OCI-LY7 (cell line): Measurements from ENCODE around the gene QKI. TPM values are rescaled to one million over a fixed set of nuclear protein-coding genes. Genes with fewer than 3 reads are reported as not detected.

Experiments
- BruUV-seq: library from RNA; stranded (reverse); fragments of 400-500 nt; replicated peaks from 2 replicates; lab custom pipeline; 2021; lab: Mats Ljungman, UMichigan
- CTCF ChIA-PET: fragments of 300-600 bp; sonication (Branson Sonifier 250); formaldehyde crosslinking; loops from one replicate; lab custom pipeline; 2022; ENCODE audit warnings: antibody characterized with exemption; ENCODE audit not compliant: unreplicated experiment; lab: Charles Lee
- POLR2A ChIA-PET: fragments of 300-600 bp; sonication (Branson Sonifier 250); formaldehyde crosslinking; loops from one replicate; lab custom pipeline; 2022; ENCODE audit warnings: antibody characterized with exemption; lab: Charles Lee
- DNase-seq: peaks from one replicate; pipeline ENCODE4 v3.0.0-alpha.2; 2015; ENCODE audit warnings: low spot score
- H2AFZ ChIP-seq: fragments of 200-600 bp; sonication (generic), shearing (Covaris generic); 2 replicates; pipeline ENCODE4 v1.6.1; 2014; ENCODE audit warnings: mild to moderate bottlenecking, antibody characterized with exemption, low read length, moderate library complexity
- H3K27ac ChIP-seq: fragments of 200-600 bp; sonication (generic); 2 replicates; pipeline ENCODE4 v1.5.1; 2014; ENCODE audit warnings: mixed run types, low read depth, mild to moderate bottlenecking, moderate library complexity, low read length, inconsistent platforms; ENCODE audit not compliant: poor library complexity, severe bottlenecking
- H3K36me3 ChIP-seq: fragments of 200-600 bp; sonication (generic); 2 replicates; pipeline ENCODE4 v1.6.1; 2014; ENCODE audit warnings: mild to moderate bottlenecking, antibody characterized with exemption, low read length, moderate library complexity, mixed read lengths; ENCODE audit not compliant: insufficient read depth
- H3K4me1 ChIP-seq: fragments of 200-600 bp; sonication (generic); 2 replicates; pipeline ENCODE4 v1.5.1; 2014; ENCODE audit warnings: mild to moderate bottlenecking, low read length; ENCODE audit not compliant: insufficient read depth, poor library complexity, severe bottlenecking
- H3K4me2 ChIP-seq: fragments of 200-600 bp; sonication (generic); 2 replicates; pipeline ENCODE4 v1.6.1; 2014; ENCODE audit warnings: mild to moderate bottlenecking, low read length
- H3K4me3 ChIP-seq: fragments of 200-600 bp; sonication (generic); 2 replicates; pipeline ENCODE4 v1.5.1; 2014; ENCODE audit warnings: mild to moderate bottlenecking, low read depth, low read length; ENCODE audit not compliant: poor library complexity, severe bottlenecking
- H3K79me2 ChIP-seq: fragments of 200-600 bp; sonication (generic); 2 replicates; pipeline ENCODE4 v1.6.1; 2016; ENCODE audit warnings: low read depth, mild to moderate bottlenecking, low read length, moderate library complexity, mixed read lengths; ENCODE audit not compliant: insufficient read depth
- H3K9me2 ChIP-seq: fragments of 200-600 bp; sonication (generic); 2 replicates; pipeline ENCODE4 v1.6.1; 2016; ENCODE audit warnings: mild to moderate bottlenecking, low read length, mixed read lengths; ENCODE audit not compliant: insufficient read depth
- H3K9me3 ChIP-seq: fragments of 200-600 bp; sonication (generic); 2 replicates; pipeline ENCODE4 v1.6.1; 2014; ENCODE audit warnings: mild to moderate bottlenecking, mixed run types, low read length, mixed read lengths
- H4K20me1 ChIP-seq: fragments of 200-600 bp; sonication (generic); 2 replicates; pipeline ENCODE4 v1.6.1; 2014; ENCODE audit warnings: mild to moderate bottlenecking, antibody characterized with exemption, low read length, moderate library complexity, mixed read lengths; ENCODE audit not compliant: insufficient read depth
- CTCF ChIP-seq: fragments of 200-600 bp; sonication (generic); conservative IDR thresholded peaks from 2 replicates; pipeline ENCODE4 v1.5.1; 2014; ENCODE audit warnings: mild to moderate bottlenecking, antibody characterized with exemption, low read length, moderate library complexity, mixed read lengths
- EZH2phosphoT487 ChIP-seq: fragments of 200-600 bp; sonication (generic); IDR thresholded peaks from 2 replicates; pipeline ENCODE4 v1.6.1; 2018; ENCODE audit warnings: low read depth, borderline replicate concordance, mild to moderate bottlenecking, mixed run types, antibody characterized with exemption, low read length, moderate library complexity, mixed read lengths
- intact Hi-C: fragments of 100-400 bp; cut with micrococcal nuclease; formaldehyde crosslinking; loops from one replicate; pipeline ENCODE4 v1.10.0; 2022; ENCODE audit not compliant: unreplicated experiment
- total RNA-seq, 2 experiments: library from RNA; depleted of rRNA in 1 of 2; stranded (reverse); fragments of >200 nt in 1 of 2; shearing (Covaris generic) in 1 of 2; gene quantifications; 2 replicates each; pipeline ENCODE4 v1.2.3, GENCODE V29; 2014 to 2022

Gene QKI
- total RNA-seq, 2 experiments from 2014 or later = 55.4 to 74.5 TPM

GRCh38 chr6:163415620-163416556, 1.4 kb downstream of the QKI start:
- no peaks in the 10 kb centered on the region for H3K36me3 ChIP-seq
- intact Hi-C loops = loop anchor here (1.0 to 5.0 kb wide), 5 partner anchors 251 to 691 kb away; no protein-coding TSS in a partner anchor
- POLR2A ChIA-PET = interaction anchor here (0.6 to 1.3 kb wide), 5 partner anchors 10 to 296 kb away, joined by 3 to 9 read pairs (median 4); no protein-coding TSS in a partner anchor
- CTCF ChIA-PET = interaction anchor here (0.6 kb wide), 1 partner anchor 172 kb away, joined by 3 read pairs; no protein-coding TSS in a partner anchor
- peaks cover 33% of the 10 kb centered on the region for H4K20me1 ChIP-seq
- TF ChIP-seq EZH2phosphoT487 = no peak
- TF ChIP-seq CTCF = no peak
- peak overlapping the region; percentile 60 for H3K27ac ChIP-seq
- no peaks in the 10 kb centered on the region for H3K9me3 ChIP-seq
- peaks cover 53% of the 10 kb centered on the region for H3K79me2 ChIP-seq
- no TSS peak for BruUV-seq
- peak; percentile 68 for DNase-seq
- H2AFZ ChIP-seq = peak overlapping the region; percentile 58
- H3K9me2 ChIP-seq = no peaks in the 10 kb centered on the region
- H3K4me3 ChIP-seq = peak overlapping the region; percentile 84
- H3K4me1 ChIP-seq = peaks cover 18% of the 10 kb centered on the region
- H3K4me2 ChIP-seq = peak overlapping the region; percentile 94

GRCh38 chr6:163416557-163417253, 2.2 kb downstream of the QKI start:
- Histone ChIP-seq H4K20me1 (peaks cover 33% of the 10 kb centered on the region), H3K27ac (no peak overlapping the region), H3K36me3 (no peaks in the 10 kb centered on the region), H3K4me1 (peaks cover 18% of the 10 kb centered on the region), H3K9me2 (no peaks in the 10 kb centered on the region), H3K79me2 (peaks cover 59% of the 10 kb centered on the region), H3K4me2 (peak overlapping the region; percentile 94), H2AFZ (peak overlapping the region; percentile 58; the same call in 1 of the 2 replicates), H3K4me3 (peak overlapping the region; percentile 84), H3K9me3 (no peaks in the 10 kb centered on the region)
- intact Hi-C loops = loop anchor here (1.0 to 5.0 kb wide), 5 partner anchors 250 to 691 kb away; no protein-coding TSS in a partner anchor
- ChIA-PET CTCF (no interaction called here), POLR2A (interaction anchor here (0.8 to 1.3 kb wide), 4 partner anchors 247 to 329 kb away, joined by 3 to 6 read pairs (median 4); no protein-coding TSS in a partner anchor)
- peak; percentile 53 for DNase-seq
- TF ChIP-seq CTCF (peak; percentile 92), EZH2phosphoT487 (no peak)
- BruUV-seq = no TSS peak
